Measurements from ENCODE around the gene SELENOK.

SELENOK gene

GRCh38 chr3:53842436-53843194 lies 49.0 kb downstream of the SELENOK start:
- DNase-seq (ENCODE audit: low spot score) = no peak

- DNase-seq (ENCODE audit: low spot score) = no peak
Observed at GRCh38 chr3:53841296-53841695, 50.4 kb downstream of the SELENOK start.

GRCh38 chr3:53837331-53837730 lies 54.3 kb downstream of the SELENOK start:
- DNase-seq (ENCODE audit: low spot score) = no peak

GRCh38 chr3:53836084-53836872 lies 55.4 kb downstream of the SELENOK start:
- no peak for DNase-seq (ENCODE audit: low spot score)

- no peak for DNase-seq (ENCODE audit: low spot score)
Observed at GRCh38 chr3:53835257-53835656, 56.4 kb downstream of the SELENOK start.

GRCh38 chr3:53834429-53835095 lies 57.1 kb downstream of the SELENOK start:
- DNase-seq (ENCODE audit: low spot score) = no peak

All from CD4-positive, alpha-beta T cell treated with Interleukin-6 at 100 ng/mL for 8 hours (primary cell).